H1 (cell line): Measurements from ENCODE around the gene SIAH3. TPM values are rescaled to one million over a fixed set of nuclear protein-coding genes. Genes with fewer than 3 reads are reported as not detected.

Source experiments
- CBX8 ChIP-seq: fragments of 300-800, 300-1000 bp; sonication (generic); IDR thresholded peaks from 2 replicates; pipeline ENCODE4 v1.7.1; 2016; ENCODE audit warnings: low read depth, low read length, borderline replicate concordance
- EZH2 ChIP-seq: fragments of 200-600 bp; sonication (generic); IDR thresholded peaks from 2 replicates; pipeline ENCODE4 v1.7.1; 2012; ENCODE audit warnings: low read depth, mild to moderate bottlenecking, moderate library complexity, low read length, inconsistent platforms; ENCODE audit not compliant: severe bottlenecking
- MAX ChIP-seq: IDR thresholded peaks from 2 replicates; pipeline ENCODE4 v1.6.1; 2012; ENCODE audit warnings: inconsistent platforms
- RFX5 ChIP-seq: IDR thresholded peaks from 2 replicates; pipeline ENCODE4 v1.6.1; 2011; ENCODE audit warnings: low read depth, low read length, improper control_type of control experiment, borderline replicate concordance
- TBP ChIP-seq: IDR thresholded peaks from 2 replicates; pipeline ENCODE4 v1.6.1; 2011; ENCODE audit warnings: low read depth, low read length, improper control_type of control experiment
- polyA plus RNA-seq, 7 experiments: library from polyadenylated mRNA; depleted of rRNA in 3 of 7; stranded (reverse) in 5 of 7; unstranded in 2 of 7; fragments of >200 nt in 5 of 7; fragments of 200-250 nt in 2 of 7; gene quantifications; 1 replicate in 5 of 7; 2 replicates in 1 of 7; 4 replicates in 1 of 7; pipeline versions ENCODE4 v1.2.1 to v1.2.3, GENCODE V29; 2011 to 2013; ENCODE audit warnings: missing spikeins in 2 of 7, mixed read lengths in 2 of 7
- total RNA-seq: library from RNA; stranded (reverse); fragmentation: NEBNext Ultra II Directional; extraction: Animal tissue kit (Norgen Biotek cat#: 25700); gene quantifications from 2 replicates; pipeline ENCODE4 v1.2.1, GENCODE V29; 2021

The SIAH3 gene
- total and polyA plus RNA-seq, 2 of the 8 experiments (the other 6 are each of a cell fraction or from before 2014, with no cell fraction given), result 0.15 to 0.17 TPM

DNA sequence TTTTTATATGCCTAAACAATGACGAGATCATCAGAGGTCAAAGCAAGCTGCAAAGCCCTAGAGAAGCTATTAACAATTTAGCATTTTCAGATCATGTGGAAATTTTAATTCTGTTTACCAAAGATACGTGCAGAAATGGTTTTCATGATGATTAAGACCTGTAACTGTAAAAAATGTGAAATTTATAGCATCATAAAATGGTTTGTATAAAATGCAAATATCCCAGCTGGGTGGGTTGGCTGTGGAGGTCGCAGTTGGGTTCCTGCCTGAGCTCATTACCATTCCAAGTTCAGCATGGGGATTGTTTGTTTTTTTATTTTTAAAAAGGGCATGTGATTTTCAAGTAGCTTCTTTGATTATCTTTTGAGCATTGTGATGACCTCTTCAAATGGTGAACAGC is 47.9 kb upstream of the SIAH3 start (continued):
- TF ChIP-seq EZH2 (no peak), CBX8 (no peak), RFX5 (no peak), TBP (no peak), MAX (no peak)
